Measurements from ENCODE around the gene ABHD12. TPM values are rescaled to one million over a fixed set of nuclear protein-coding genes. Genes with fewer than 3 reads are reported as not detected.

ABHD12 gene
- total RNA-seq (2022; extraction: Qiagen RNA extraction; ENCODE audit: low read depth): 69.0 to 101 TPM (median 95.7 TPM) in 5 replicates

DNA sequence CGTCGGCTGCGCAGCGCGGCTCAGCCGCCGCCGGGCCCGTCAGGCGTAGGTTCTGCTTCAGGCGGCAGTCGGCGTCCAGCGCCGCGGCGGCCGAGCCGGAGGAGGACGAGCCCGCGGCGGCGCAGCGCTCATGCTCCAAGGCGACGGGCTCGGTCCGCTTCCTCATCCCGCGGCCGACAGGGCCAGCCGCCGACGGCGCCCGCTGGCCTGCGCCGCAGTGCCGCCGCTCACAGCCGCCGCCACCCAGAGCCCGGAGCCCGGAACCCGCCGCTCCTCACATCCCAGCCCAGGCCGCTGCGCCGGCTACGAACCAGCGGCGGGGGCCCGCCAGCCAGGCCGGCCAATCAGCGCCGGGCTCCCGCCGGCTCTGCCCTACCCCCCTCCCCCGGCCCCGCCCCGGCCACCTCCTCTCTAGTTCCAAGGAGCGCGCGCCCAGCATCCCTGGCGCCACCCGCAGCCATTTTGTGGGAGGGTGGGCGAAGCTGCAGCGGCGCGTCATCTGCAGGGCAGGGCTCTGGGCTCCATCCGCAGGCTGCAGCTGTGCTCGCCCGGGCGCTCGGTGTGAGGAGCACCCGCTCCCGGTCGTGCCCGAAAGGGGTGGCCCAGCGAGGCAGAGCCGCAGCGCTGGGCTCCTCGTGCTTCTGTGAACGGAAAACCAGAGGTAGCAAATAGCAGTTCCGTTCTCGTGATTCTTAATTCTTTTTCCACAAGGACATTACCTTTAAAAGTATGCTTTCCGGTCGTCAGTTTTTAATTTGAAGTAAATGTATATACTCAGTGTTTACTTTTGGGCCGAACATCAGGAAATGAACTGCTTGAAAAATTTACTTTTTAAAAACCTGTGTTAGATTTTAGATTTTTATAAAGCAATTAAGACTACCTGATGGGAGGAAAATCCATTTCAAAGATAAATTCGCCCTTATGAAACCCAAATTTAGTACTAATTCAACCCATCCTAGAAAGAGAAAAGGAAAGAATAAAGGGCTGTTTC lies at the start of gene ABHD12:
Gene ABHD12, minus strand, starts transcription at position 298 of the 991 bp plus-strand sequence. Its CDS starts 132 bp downstream, at position 166.

DNA sequence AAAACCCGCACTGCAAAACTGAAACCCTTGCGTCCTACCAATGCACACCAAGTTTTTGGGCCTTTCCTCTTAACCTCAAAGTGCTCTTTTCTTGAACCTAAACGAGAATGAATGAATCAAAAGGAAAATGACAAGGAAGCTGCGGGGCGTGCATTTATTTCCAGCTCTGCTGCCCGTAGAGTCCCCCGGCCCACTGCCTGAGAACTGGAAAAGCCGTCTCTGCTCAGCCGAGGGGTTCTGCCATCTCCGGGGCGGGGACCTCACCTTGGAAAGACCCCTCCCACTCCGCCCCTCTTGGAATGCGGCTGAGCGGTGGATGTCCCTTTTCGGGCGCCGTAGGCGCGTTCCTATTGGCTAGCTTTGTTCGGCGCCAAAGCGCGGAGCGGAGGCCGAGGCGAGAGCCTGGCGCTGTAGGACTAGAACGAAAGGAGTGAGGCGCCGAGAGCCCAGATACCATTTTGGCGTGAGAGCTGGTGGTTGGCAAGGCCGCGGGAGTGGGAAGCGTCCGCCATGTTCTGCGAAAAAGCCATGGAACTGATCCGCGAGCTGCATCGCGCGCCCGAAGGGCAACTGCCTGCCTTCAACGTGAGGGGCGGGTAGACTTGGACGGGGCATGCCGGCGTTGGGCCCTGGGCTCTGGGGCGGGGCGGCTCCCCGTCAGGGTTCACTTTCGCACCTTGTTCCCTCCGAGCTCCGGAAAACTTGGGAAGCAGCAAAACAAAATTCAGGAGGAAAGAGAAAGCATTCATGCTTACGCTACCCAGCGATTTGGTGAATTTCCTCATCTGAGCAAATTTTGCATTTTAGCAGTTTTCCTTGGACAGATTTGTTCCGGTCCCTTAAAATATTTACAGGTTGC lies 16.9 kb upstream of the ABHD12 start, which contains the start of gene GINS1:
Gene GINS1, plus strand, starts transcription at position 363 of the 859 bp plus-strand sequence. Its CDS starts 148 bp downstream, at position 511.

Other genes starting within 250 kb of the ABHD12 start
- 85.1 to 107 TPM (median 101 TPM) in 5 replicates for gene ENTPD6, start 195.1 kb downstream of the ABHD12 start, total RNA-seq (2022; extraction: Qiagen RNA extraction; ENCODE audit: low read depth)
- gene PYGB, start 142.8 kb downstream of the ABHD12 start, total RNA-seq (2022; extraction: Qiagen RNA extraction; ENCODE audit: low read depth): 109 to 130 TPM (median 121 TPM) in 5 replicates
- gene GINS1, start 16.8 kb upstream of the ABHD12 start, total RNA-seq (2022; extraction: Qiagen RNA extraction; ENCODE audit: low read depth): 29.4 to 34.9 TPM (median 31.5 TPM) in 5 replicates
- 13.0 to 17.6 TPM (median 13.6 TPM) in 5 replicates for gene NINL, start 194.7 kb upstream of the ABHD12 start, total RNA-seq (2022; extraction: Qiagen RNA extraction; ENCODE audit: low read depth)
- 7.5 to 9.0 TPM (median 7.9 TPM) in 5 replicates for gene NANP, start 233.2 kb upstream of the ABHD12 start, total RNA-seq (2022; extraction: Qiagen RNA extraction; ENCODE audit: low read depth)